GM13977 (cell line): Measurements from ENCODE around the gene SCUBE2.

Source experiments
- DNase-seq: peaks from one replicate; pipeline ENCODE4 v3.0.0; 2012; ENCODE audit warnings: low spot score
- CTCF ChIP-seq: IDR thresholded peaks from 2 replicates; pipeline ENCODE4 v1.5.1; 2012; ENCODE audit warnings: mild to moderate bottlenecking, control low read depth; ENCODE audit not compliant: insufficient read depth; ENCODE audit errors: extremely low read depth, missing control alignments
- in situ Hi-C: fragments of 300-500 bp; cut with MboI; formaldehyde crosslinking; loops from one replicate; pipeline ENCODE4 v1.12.0; 2022; ENCODE audit warnings: low sequenced_read_pairs, low pct_unique_long_range_greater_than_20kb, mixed read lengths, inconsistent platforms; ENCODE audit not compliant: unreplicated experiment

Gene SCUBE2

GRCh38 chr11:9060700-9061111 lies 30.7 kb downstream of the SCUBE2 start:
- DNase-seq = peak; percentile 79
- in situ Hi-C loops = no loop called here
- peak; percentile 58 for TF ChIP-seq CTCF

GRCh38 chr11:9059406-9059805 lies 32.0 kb downstream of the SCUBE2 start:
- in situ Hi-C loops = no loop called here
- DNase-seq = no peak
- TF ChIP-seq CTCF = no peak

- TF ChIP-seq CTCF = no peak
- DNase-seq = no peak
These were observed 33.5 kb downstream of the SCUBE2 start for GRCh38 chr11:9057888-9058287.

GRCh38 chr11:9057007-9057406 lies 34.4 kb downstream of the SCUBE2 start:
- in situ Hi-C loops = no loop called here

More at GRCh38 chr11:9057888-9058287, 33.5 kb downstream of the SCUBE2 start:
- in situ Hi-C loops = no loop called here

GRCh38 chr11:9056467-9056866 lies 34.9 kb downstream of the SCUBE2 start:
- in situ Hi-C loops = no loop called here
- no peak for DNase-seq
- TF ChIP-seq CTCF = no peak

More at GRCh38 chr11:9057007-9057406, 34.4 kb downstream of the SCUBE2 start:
- no peak for TF ChIP-seq CTCF
- no peak for DNase-seq

GRCh38 chr11:9053316-9054035 lies 37.9 kb downstream of the SCUBE2 start:
- in situ Hi-C loops = no loop called here
- DNase-seq = no peak
- no peak for TF ChIP-seq CTCF

- TF ChIP-seq CTCF = no peak
- DNase-seq = no peak
- in situ Hi-C loops = no loop called here
These were observed 39.1 kb downstream of the SCUBE2 start for GRCh38 chr11:9052316-9052715.
